ENCODE data around the gene RYR2. TPM values are rescaled to one million over a fixed set of nuclear protein-coding genes. Genes with fewer than 3 reads are reported as not detected.
A peak's percentile ranks its signal among the peaks of the same experiment; 100 is the strongest.

RYR2 gene
- total RNA-seq, 6 donors from 2014 or later = 1.8 to 23.0 (median 3.7) TPM

- Histone ChIP-seq H3K9me3 (no peaks in the 10 kb centered on the region), H3K4me1 (no peaks in the 10 kb centered on the region), H3K4me3 (no peak overlapping the region), H3K36me3 (no peaks in the 10 kb centered on the region), H3K27ac (no peak overlapping the region), H3K27me3 (no peaks in the 10 kb centered on the region)
- no peak for DNase-seq
- 74 to 79% methylated on average over 4 of the region's 4 CpGs for WGBS, 2 donors
- ATAC-seq (ENCODE audit: low FRiP score in 2 of 2) = peak in 1 of 2 donors; percentile 55
- TF ChIP-seq POLR2A (IDR thresholded peaks at IDR 0.05) (no peak), EP300 (IDR thresholded peaks at IDR 0.05) (no peak), POLR2AphosphoS5 (IDR thresholded peaks at IDR 0.05) (no peak), CTCF (IDR thresholded peaks at IDR 0.05) (no peak)
Measured at GRCh38 chr1:237671262-237671661, 629.3 kb downstream of the RYR2 start.

- Histone ChIP-seq H3K4me3 (no peak overlapping the region), H3K36me3 (no peaks in the 10 kb centered on the region), H3K27ac (no peak overlapping the region), H3K9me3 (no peaks in the 10 kb centered on the region), H3K27me3 (no peaks in the 10 kb centered on the region), H3K4me1 (no peaks in the 10 kb centered on the region)
- ATAC-seq (ENCODE audit: low FRiP score in 2 of 2) (no peak), DNase-seq (no peak)
- WGBS, 2 donors = 79 to 87% methylated on average over 6 of the region's 6 CpGs
- TF ChIP-seq CTCF (IDR thresholded peaks at IDR 0.05) (no peak), EP300 (IDR thresholded peaks at IDR 0.05) (no peak), POLR2A (IDR thresholded peaks at IDR 0.05) (no peak), POLR2AphosphoS5 (IDR thresholded peaks at IDR 0.05) (no peak)
Measured at GRCh38 chr1:237671935-237672334, 630.0 kb downstream of the RYR2 start.

GRCh38 chr1:237672748-237673147 is 630.8 kb downstream of the RYR2 start:
- H3K36me3 ChIP-seq = no peaks in the 10 kb centered on the region
- H3K27ac ChIP-seq = no peak overlapping the region
- no peak overlapping the region for H3K4me3 ChIP-seq
- no peak for DNase-seq
- ATAC-seq (ENCODE audit: low FRiP score in 2 of 2) = no peak
- 32 to 51% methylated on average over 2 of the region's 2 CpGs for WGBS, 2 donors
- H3K27me3 ChIP-seq = no peaks in the 10 kb centered on the region
- no peaks in the 10 kb centered on the region for H3K9me3 ChIP-seq
- TF ChIP-seq EP300 (IDR thresholded peaks at IDR 0.05) (no peak), CTCF (IDR thresholded peaks at IDR 0.05) (no peak), POLR2AphosphoS5 (IDR thresholded peaks at IDR 0.05) (no peak), POLR2A (IDR thresholded peaks at IDR 0.05) (no peak)
- H3K4me1 ChIP-seq = no peaks in the 10 kb centered on the region

- H3K27me3 ChIP-seq = no peaks in the 10 kb centered on the region
- no peaks in the 10 kb centered on the region for H3K4me1 ChIP-seq
- H3K9me3 ChIP-seq = no peaks in the 10 kb centered on the region
- H3K36me3 ChIP-seq = no peaks in the 10 kb centered on the region
- 82 to 90% methylated on average over 3 of the region's 3 CpGs for WGBS, 2 donors
- no peak for DNase-seq
- H3K4me3 ChIP-seq = no peak overlapping the region
- no peak for ATAC-seq (ENCODE audit: low FRiP score in 2 of 2)
- no peak overlapping the region for H3K27ac ChIP-seq
- TF ChIP-seq EP300 (IDR thresholded peaks at IDR 0.05) (no peak), POLR2A (IDR thresholded peaks at IDR 0.05) (no peak), CTCF (IDR thresholded peaks at IDR 0.05) (no peak), POLR2AphosphoS5 (IDR thresholded peaks at IDR 0.05) (no peak)
Measured at GRCh38 chr1:237673631-237674030, 631.6 kb downstream of the RYR2 start.

GRCh38 chr1:237677979-237678378 is 636.0 kb downstream of the RYR2 start:
- TF ChIP-seq CTCF (IDR thresholded peaks at IDR 0.05) (no peak), EP300 (IDR thresholded peaks at IDR 0.05) (no peak), POLR2AphosphoS5 (IDR thresholded peaks at IDR 0.05) (no peak), POLR2A (IDR thresholded peaks at IDR 0.05) (no peak)
- ATAC-seq (ENCODE audit: low FRiP score in 2 of 2) (no peak), DNase-seq (no peak)
- Histone ChIP-seq H3K4me1 (no peaks in the 10 kb centered on the region), H3K9me3 (no peaks in the 10 kb centered on the region), H3K4me3 (no peak overlapping the region), H3K27ac (no peak overlapping the region), H3K36me3 (no peaks in the 10 kb centered on the region), H3K27me3 (no peaks in the 10 kb centered on the region)
- WGBS, 2 donors = 46 to 52% methylated on average over 3 of the region's 3 CpGs
